Fibroblast of the aortic adventitia (primary cell): ENCODE measurements around the gene TENM4. TPM values are rescaled to one million over a fixed set of nuclear protein-coding genes. Genes with fewer than 3 reads are reported as not detected.
A peak's percentile ranks its signal among the peaks of the same experiment; 100 is the strongest.
"Not testable (repeated sequence)": the region's sequence is repeated elsewhere in the genome, so short reads cannot be mapped to it uniquely, and the experiment has no call there.

ENCODE experiments used
- DNase-seq: peaks from one replicate; pipeline ENCODE4 v3.0.0-alpha.2; 2010; ENCODE audit warnings: low read depth
- H3K4me3 ChIP-seq: 2 replicates; pipeline ENCODE4 v1.5.1; 2011; ENCODE audit warnings: low read depth, mild to moderate bottlenecking, control low read depth, low read length, moderate library complexity
- CTCF ChIP-seq: IDR thresholded peaks from 2 replicates; pipeline ENCODE4 v1.5.1; 2011; ENCODE audit warnings: mild to moderate bottlenecking, low read length, control low read depth, inconsistent platforms; ENCODE audit not compliant: insufficient read depth
- total RNA-seq: library from RNA; depleted of rRNA; stranded (reverse); fragments of >200 nt; gene quantifications from 2 replicates; pipeline ENCODE4 v1.2.3, GENCODE V29; 2012; ENCODE audit warnings: low replicate concordance

The TENM4 gene
- total RNA-seq, 1 donor = 113 TPM

- no peak for DNase-seq
- TF ChIP-seq CTCF = no peak
- no peak overlapping the region for H3K4me3 ChIP-seq
These were observed 214.7 kb downstream of the TENM4 start for GRCh38 chr11:79226126-79226525.

GRCh38 chr11:79222163-79222562 is 218.7 kb downstream of the TENM4 start:
- DNase-seq = not testable (repeated sequence)

DNA sequence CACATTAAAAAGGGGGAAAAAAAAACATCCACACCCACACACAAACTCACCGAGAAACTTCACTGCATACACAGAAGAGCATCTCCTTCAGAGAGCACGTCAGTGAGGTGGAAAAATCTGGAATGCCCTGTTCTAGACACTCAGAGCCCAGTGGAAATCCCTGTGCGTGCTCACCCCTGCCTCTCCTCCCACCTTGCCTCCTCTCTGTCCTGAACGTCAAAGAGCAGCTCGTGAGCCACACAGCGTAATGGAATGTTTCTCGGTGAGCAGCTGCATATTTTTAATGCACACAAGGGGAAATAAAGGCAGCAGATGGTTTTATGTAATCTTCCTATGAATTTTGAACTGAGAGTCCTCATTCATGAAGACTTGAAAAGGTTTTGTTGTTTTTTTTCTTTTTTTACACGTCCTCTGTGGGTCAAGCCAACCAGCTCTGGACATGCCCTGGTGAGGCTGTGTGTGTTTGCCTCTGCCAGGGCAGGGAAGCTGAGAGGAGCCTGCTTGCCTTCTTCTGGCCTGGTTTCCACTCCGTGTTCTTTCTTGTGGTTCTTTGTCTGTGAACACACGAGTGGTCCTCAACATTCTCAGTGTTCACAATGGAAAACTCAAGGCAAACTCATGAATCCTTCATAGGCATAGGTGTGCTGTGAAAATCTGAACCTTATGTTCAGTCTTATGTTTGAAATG is 219.2 kb downstream of the TENM4 start:
- no peak for DNase-seq
- H3K4me3 ChIP-seq = no peak overlapping the region
- TF ChIP-seq CTCF = no peak

More at GRCh38 chr11:79222163-79222562, 218.7 kb downstream of the TENM4 start:
- H3K4me3 ChIP-seq = not testable (repeated sequence)

DNA sequence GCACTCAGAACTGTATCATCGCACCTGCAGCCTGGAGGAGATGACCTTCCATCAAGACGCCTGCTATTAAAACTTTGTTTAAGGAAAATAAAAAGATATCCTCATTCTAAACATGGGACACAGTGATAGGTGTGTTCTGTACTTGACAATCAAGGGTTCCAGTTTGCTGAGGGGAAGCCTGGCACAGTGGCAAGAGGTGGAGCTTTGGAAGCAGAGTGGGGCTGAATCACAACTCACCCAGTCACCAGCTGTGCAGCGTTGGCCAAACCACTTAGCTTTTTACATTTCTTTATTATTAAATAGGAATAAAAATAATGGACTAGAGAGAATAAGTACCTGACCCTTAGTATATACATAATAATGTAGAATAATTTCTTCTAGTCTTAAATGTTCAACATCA is 220.7 kb downstream of the TENM4 start:
- H3K4me3 ChIP-seq = no peak overlapping the region
- no peak for TF ChIP-seq CTCF
- peak; percentile 26 for DNase-seq

DNA sequence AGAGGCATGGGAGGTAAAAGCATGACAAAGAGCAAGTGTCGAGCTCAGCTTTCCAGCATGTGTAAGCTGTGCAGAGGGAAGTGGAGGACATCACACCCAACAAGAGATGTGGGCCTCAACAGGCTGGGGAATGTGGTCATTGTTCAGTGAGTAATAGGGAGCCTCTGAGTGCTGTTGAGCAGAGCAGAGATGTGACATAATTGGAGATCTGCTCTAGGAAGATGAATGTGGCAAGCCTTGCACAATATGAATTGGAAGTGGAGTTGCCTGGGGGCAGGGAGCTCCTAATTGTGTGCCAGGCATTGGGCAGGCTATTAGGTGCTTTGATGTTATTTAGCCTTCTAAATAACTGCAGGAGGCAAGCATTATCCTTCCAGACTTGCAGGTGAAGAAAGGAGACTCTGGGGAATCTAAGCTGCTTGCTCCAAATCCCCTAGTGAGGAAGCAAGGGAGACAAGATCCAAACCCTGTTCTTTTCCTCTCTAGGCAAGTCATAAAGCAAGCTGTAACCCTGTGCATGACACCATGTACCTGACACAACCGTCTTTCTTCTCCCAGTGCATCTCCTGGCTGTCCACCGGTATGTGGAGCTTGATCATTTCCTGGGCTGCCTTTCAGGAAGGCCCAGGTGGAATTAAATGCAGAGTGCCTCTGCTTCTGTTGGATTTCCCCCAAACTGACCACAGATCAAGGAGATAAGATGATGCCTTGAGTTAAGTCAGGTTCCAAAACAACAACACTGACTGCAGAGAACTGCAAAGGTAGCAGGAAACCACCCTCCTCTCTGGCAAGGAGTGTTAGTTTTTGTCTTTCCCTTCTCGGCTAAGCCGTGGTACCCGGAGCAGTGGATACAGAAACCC is 221.4 kb downstream of the TENM4 start:
- TF ChIP-seq CTCF = no peak
- DNase-seq = peak; percentile 7
- H3K4me3 ChIP-seq = no peak overlapping the region

DNA sequence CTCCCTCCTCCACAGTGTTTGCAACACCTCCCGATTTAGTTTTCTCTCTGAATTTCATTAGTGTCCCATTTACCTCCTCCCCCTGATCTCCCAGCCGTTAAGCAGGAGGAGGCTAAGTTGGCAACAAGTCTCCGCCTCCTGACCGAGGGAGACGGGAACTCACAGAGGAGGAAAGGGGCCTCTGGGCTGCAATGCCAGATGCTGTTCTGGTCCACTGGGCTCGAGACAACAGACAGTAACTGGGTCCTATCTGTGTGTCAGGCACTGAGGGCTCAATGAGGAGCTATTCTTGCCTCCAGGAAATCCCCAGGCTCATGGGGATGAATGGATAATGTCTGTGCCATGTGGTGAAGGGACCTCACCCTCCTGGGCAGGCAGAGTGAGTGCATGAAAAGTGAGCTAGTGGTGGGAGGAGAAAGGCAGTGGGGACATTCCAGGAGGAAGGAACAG is 228.1 kb downstream of the TENM4 start:
- no peak for DNase-seq
- H3K4me3 ChIP-seq = no peak overlapping the region
- no peak for TF ChIP-seq CTCF

GRCh38 chr11:79209540-79210266 is 231.1 kb downstream of the TENM4 start:
- no peak overlapping the region for H3K4me3 ChIP-seq
- DNase-seq = no peak
- TF ChIP-seq CTCF = no peak
